Measurements from ENCODE around the gene GTF3C1. TPM values are rescaled to one million over a fixed set of nuclear protein-coding genes. Genes with fewer than 3 reads are reported as not detected.

Gene GTF3C1
- total and polyA plus RNA-seq, 2 of the 13 experiments (the other 11 are each of a cell fraction or from before 2014, with no cell fraction given): 29.2 to 72.7 TPM

DNA sequence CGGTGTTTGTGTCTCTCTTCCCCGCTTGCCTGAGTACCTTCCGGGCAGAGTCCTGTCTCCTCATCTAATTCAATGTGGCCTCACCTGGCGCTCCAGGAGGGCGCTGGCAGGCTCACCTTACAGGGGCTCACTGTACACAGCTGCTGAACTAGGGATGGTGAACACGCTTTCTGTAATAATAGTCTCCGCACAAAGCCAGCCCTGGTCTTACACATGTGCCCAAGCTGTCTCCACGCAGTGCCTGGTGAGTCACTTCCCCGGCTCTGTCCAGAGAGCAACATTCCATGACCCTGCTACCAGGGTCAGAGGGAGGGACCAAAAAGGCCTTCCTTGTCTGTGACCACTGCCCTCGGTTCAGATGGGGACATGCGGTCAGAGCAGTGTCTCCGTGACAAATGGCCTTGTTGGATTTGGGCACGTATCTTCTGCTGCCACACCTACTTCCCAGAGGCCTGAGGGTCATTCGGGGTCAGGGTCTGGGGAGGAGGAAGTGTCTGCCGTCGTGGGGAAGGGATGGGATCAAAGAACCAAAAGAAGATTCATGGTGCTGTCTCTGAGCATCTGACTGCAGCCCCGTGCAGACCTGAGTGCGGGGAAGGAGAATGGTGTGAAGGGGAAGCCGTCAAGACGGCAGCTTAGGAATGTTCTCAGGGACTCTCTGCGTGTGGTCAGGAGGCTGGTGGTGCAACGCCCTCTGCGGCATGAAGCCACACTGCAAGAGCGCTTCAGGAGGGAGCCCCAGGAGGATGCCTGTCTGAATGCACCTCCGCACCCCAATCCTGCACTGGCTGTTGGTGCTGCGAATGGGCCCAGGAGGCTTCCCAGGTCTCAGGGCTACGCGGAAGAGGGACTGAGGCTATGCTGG is 78.9 kb downstream of the GTF3C1 start (continued):
- TF ChIP-seq REL (CRISPR knock-in tag; conservative IDR thresholded peaks at IDR 0.05) (no peak), STAT5B (CRISPR knock-in tag; IDR thresholded peaks at IDR 0.05) (no peak), MEIS1 (CRISPR knock-in tag; IDR thresholded peaks at IDR 0.05; ENCODE audit: borderline replicate concordance) (peak; percentile 37; the same call in 1 of the 2 replicates), HIVEP1 (CRISPR knock-in tag; IDR thresholded peaks at IDR 0.05) (peak; percentile 46), MEF2D (CRISPR knock-in tag; IDR thresholded peaks at IDR 0.05) (peak; percentile 58; the same call in 1 of the 2 replicates), ZFAT (CRISPR knock-in tag; conservative IDR thresholded peaks at IDR 0.05) (no peak), FLYWCH1 (CRISPR knock-in tag; IDR thresholded peaks at IDR 0.05) (no peak), SRSF1 (optimal IDR thresholded peaks at IDR 0.05; ENCODE audit: low read depth, low read length) (no peak), SNAI1 (CRISPR knock-in tag; IDR thresholded peaks at IDR 0.05; ENCODE audit: borderline replicate concordance) (no peak), ZNF382 (CRISPR knock-in tag; IDR thresholded peaks at IDR 0.05; ENCODE audit: borderline replicate concordance) (no peak), ZNF468 (CRISPR knock-in tag; IDR thresholded peaks at IDR 0.05) (no peak), HHEX (CRISPR knock-in tag; IDR thresholded peaks at IDR 0.05) (no peak)
- TF ChIP-seq, protein P1, sequence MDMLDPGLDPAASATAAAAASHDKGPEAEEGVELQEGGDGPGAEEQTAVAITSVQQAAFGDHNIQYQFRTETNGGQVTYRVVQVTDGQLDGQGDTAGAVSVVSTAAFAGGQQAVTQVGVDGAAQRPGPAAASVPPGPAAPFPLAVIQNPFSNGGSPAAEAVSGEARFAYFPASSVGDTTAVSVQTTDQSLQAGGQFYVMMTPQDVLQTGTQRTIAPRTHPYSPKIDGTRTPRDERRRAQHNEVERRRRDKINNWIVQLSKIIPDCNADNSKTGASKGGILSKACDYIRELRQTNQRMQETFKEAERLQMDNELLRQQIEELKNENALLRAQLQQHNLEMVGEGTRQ (IDR thresholded peaks at IDR 0.05; ENCODE audit: low read depth, low read length): no peak
- TF ChIP-seq, protein P1 (CRISPR knock-in tag; IDR thresholded peaks at IDR 0.05; ENCODE audit: borderline replicate concordance): no peak
- TF ChIP-seq, protein P2, sequence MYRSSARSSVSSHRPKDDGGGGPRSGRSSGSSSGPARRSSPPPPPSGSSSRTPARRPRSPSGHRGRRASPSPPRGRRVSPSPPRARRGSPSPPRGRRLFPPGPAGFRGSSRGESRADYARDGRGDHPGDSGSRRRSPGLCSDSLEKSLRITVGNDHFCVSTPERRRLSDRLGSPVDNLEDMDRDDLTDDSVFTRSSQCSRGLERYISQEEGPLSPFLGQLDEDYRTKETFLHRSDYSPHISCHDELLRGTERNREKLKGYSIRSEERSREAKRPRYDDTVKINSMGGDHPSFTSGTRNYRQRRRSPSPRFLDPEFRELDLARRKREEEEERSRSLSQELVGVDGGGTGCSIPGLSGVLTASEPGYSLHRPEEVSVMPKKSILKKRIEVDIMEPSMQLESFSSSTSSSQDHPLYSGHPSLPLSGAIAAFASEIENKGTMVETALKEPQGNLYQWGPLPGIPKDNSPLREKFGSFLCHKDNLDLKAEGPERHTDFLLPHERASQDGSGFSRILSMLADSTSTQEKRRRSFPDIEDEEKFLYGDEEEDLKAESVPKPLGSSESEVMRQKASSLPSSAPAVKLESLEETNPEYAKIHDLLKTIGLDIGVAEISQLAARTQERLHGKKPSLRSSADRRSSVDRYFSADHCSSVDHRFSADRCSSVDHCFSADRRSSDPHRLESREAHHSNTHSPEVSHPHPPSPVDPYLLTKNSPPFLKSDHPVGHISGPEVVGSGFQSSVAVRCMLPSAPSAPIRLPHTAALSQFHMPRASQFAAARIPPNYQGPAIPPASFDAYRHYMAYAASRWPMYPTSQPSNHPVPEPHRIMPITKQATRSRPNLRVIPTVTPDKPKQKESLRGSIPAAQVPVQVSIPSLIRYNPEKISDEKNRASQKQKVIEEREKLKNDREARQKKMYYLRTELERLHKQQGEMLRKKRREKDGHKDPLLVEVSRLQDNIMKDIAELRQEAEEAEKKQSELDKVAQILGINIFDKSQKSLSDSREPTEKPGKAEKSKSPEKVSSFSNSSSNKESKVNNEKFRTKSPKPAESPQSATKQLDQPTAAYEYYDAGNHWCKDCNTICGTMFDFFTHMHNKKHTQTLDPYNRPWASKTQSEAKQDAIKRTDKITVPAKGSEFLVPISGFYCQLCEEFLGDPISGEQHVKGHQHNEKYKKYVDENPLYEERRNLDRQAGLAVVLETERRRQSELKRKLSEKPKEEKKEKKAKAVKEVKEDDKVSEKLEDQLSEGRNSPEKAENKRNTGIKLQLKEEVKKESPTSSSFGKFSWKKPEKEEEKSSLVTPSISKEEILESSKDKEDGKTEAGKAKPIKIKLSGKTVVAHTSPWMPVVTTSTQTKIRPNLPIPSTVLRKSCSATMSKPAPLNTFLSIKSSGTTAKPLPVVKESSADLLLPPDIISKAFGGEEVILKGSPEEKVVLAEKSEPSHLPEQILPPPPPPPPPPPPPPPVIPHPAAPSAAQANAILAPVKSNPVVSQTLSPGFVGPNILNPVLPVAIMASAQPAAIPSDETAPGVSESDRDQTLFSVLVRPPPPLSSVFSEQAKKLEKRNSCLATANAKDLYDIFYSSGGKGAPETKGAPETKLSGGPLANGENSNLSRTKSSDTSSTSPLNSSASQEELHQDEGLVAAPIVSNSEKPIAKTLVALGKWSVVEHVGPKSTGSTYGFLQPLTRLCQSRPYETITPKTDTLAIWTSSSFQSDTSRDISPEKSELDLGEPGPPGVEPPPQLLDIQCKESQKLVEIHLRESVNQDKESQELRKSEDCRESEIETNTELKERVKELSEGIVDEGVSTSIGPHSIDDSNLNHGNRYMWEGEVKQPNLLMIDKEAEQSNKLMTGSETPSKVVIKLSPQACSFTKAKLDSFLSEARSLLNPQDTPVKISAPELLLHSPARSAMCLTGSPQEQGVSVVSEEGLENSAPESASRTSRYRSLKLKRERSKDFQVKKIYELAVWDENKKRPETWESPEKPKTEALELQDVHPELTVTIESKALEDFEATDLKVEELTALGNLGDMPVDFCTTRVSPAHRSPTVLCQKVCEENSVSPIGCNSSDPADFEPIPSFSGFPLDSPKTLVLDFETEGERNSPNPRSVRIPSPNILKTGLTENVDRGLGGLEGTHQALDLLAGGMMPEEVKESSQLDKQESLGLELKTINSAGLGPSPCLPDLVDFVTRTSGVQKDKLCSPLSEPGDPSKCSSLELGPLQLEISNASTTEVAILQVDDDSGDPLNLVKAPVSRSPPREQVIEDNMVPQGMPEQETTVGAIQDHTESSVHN (CRISPR knock-in tag; IDR thresholded peaks at IDR 0.05): no peak
- TF ChIP-seq, protein P3, sequence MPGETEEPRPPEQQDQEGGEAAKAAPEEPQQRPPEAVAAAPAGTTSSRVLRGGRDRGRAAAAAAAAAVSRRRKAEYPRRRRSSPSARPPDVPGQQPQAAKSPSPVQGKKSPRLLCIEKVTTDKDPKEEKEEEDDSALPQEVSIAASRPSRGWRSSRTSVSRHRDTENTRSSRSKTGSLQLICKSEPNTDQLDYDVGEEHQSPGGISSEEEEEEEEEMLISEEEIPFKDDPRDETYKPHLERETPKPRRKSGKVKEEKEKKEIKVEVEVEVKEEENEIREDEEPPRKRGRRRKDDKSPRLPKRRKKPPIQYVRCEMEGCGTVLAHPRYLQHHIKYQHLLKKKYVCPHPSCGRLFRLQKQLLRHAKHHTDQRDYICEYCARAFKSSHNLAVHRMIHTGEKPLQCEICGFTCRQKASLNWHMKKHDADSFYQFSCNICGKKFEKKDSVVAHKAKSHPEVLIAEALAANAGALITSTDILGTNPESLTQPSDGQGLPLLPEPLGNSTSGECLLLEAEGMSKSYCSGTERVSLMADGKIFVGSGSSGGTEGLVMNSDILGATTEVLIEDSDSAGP (CRISPR knock-in tag; IDR thresholded peaks at IDR 0.05; ENCODE audit: borderline replicate concordance): peak; percentile 47; the same call in 1 of the 2 replicates

Data from HepG2 (cell line).